Stimulated activated CD8-positive, alpha-beta memory T cell treated with anti-CD3 and anti-CD28 coated beads, Interleukin-7, amount 100 ng/mL, for 4 hours (primary cell): Measurements from ENCODE around the gene SLC35D3.
"Not testable (repeated sequence)": the region's sequence is repeated elsewhere in the genome, so short reads cannot be mapped to it uniquely, and the experiment has no call there.

Experiments
- DNase-seq, 2 donors: peaks; one replicate each; pipeline ENCODE4 v3.0.0-alpha.2; 2020; ENCODE audit warnings: low read depth in 2 of 2

Gene SLC35D3

DNA sequence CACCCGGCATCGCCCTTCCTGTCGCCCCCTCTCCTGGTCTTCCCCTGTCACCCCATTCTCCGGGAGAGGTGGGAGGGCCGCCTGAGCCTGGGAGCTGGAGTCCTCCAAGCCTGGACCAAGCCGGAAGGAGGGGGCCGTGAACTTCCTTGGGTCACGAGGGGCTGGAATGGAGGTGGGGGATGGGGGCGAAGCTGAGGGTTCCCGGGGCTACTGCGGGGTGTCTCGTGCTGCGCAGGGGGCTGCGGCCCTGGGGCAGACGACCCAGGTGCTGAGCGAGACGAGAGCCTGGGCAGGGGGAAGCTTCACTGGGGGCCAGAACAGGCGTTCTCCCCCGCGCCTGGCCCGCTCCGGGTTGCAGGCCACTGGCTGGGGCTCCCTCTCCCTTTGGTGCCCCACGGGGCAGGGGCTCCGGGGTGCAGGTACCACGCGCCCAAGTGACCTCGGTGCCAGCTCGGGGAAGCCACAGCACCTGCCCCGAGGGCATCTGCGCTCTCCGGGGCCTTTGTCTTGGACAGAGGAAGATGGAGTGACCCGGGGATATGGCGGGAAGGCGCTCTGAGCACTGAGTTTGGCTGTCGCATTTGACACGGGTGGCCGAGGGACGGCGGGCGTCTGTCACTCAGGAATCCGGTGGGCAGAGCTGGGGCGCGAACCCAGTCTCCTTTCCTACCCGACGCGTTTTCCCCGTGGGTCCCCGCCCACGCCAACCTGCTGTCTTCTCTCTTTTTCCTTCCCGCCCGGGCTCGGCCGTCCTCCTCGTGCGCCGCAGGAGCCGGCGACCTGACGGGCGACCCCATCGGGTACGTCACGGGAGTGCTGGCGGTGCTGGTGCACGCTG lies 1.2 kb downstream of the SLC35D3 start:
- DNase-seq, result no peak

DNA sequence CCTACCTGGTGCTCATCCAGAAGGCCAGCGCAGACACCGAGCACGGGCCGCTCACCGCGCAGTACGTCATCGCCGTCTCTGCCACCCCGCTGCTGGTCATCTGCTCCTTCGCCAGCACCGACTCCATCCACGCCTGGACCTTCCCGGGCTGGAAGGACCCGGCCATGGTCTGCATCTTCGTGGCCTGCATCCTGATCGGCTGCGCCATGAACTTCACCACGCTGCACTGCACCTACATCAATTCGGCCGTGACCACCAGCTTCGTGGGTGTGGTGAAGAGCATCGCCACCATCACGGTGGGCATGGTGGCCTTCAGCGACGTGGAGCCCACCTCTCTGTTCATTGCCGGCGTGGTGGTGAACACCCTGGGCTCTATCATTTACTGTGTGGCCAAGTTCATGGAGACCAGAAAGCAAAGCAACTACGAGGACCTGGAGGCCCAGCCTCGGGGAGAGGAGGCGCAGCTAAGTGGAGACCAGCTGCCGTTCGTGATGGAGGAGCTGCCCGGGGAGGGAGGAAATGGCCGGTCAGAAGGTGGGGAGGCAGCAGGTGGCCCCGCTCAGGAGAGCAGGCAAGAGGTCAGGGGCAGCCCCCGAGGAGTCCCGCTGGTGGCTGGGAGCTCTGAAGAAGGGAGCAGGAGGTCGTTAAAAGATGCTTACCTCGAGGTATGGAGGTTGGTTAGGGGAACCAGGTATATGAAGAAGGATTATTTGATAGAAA lies 2.0 kb downstream of the SLC35D3 start:
- DNase-seq, result no peak

DNA sequence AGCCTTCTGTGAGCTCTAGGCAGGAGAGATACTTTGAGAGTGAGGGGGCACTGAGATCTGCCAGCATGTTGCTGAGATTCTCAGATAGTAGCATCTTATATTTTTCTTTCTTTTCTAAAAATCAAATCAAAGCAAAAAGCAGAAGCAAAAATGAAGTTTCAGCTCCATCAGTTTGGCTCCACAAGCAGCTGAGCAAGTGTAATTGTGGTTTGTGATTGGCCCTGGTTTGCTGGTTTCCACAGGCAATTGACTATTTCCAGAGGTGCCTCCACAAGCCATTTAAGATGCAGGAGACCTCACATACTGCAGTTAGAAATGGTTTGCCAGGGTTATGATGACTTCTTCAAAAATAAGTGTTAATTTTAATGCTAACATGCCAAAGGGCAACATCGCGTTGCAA lies 4.3 kb downstream of the SLC35D3 start:
- no peak for DNase-seq

DNA sequence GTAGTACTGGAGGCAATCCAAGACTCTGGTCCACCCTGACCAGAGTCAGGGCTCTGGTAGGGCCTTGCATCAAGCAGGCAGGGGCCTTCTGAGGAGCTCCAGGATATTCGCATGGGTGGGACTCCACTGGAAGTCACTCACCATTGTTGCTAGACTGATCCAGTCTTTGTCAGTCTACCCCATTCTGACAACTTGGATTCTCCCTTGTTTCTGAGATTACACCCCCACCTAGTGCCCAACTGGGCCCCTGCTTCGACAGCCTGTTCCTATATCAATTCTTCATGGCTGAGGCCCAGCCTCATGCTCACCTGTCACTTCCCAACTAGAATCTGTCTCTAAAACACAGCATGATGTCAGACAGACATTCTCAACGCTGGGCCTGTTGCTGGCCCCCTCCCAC lies 5.2 kb downstream of the SLC35D3 start:
- no peak for DNase-seq

DNA sequence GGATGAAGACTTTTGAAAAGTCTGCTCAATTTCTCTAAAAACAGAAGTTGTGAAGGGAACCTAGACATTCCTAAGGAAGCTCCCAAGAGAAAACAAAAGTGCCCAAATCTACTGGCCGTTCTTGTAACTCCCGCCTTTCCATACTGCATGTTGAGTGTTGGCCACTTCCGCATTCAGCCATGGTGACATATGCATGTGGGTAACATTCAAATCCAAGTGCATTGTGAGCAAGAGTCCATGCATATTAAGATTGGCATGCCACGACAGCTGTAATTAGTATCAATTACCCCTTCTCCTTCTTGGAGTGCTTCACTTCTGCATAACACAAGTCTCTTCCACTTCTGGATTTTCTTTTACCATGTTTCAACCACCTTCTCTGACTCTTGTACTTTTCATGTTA lies 8.4 kb downstream of the SLC35D3 start:
- DNase-seq, result no peak

DNA sequence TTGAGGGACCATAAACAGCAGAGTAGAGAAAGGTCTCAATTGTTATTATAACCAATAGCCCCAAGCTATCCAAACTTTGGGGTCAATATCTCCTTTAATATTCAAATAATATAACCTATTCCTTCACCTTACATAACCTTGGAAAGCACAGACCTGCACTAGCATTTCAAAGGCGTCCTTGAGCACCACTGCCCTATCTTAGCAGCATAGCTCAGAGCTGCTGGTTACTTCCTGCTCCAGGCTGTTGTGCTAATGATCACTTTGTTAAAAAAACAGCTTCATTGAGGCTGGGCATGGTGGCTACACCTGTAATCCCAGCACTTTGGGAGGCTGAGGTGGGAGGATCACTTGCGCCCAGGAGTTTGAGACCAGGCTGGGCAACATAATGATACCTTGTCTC lies 10.5 kb downstream of the SLC35D3 start:
- no peak for DNase-seq

DNA sequence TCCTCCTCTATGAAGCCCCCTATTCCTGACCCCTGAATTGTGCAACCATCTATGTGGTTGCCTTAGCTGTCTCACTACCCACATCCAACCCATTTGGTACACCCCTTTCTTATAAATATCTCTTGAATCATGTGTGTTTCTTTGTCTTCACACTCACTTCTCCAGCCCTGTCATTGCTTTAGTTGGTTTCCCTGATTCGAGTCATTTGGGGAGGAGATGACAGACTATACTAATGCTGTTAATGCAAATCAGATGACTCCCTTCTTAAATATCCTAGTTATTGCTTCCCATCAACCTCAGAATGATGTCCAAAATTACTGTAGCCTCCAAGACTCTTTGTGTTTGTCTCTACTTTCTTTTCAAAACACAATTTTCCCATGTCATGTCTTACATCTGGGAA lies 23.0 kb downstream of the SLC35D3 start:
- no peak for DNase-seq

DNA sequence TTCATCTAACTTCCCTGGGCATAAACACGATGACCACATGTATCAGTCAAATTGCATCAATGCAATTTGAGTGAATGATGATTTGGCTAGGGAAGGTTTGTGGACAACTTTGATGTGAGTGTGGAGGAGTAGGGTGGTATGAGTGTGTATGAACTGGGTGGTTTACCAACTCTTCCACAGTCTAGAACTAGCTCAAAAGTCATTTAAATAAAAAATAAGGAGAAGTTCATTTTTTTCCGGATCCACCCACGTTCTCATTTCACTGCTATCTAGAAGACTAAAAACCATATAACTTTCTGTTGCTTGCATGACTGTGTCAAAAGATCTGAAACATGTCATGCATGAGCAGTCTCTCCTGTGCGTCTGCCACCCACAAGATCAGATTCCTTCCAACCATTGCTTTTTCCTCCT lies 23.6 kb downstream of the SLC35D3 start:
- no peak for DNase-seq

DNA sequence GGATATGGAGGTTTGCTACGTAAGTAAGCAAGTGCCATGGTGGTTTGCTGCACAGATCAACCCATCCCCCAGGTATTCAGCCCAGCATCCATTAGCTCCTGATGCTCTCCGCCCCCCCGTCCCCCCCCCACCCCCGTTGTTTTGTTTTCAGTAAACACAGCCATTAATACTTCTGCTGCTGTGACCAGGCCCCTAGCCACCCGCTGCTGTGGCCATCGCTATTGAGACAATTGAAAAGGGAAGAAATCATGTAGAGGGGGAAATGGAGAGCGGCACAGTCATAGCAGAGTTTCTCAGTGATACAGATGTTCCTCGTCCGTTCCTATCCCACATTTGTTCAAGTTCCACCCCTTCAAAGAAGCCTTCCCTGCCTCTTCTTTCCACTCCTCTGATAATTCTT lies 24.9 kb downstream of the SLC35D3 start:
- no peak for DNase-seq

DNA sequence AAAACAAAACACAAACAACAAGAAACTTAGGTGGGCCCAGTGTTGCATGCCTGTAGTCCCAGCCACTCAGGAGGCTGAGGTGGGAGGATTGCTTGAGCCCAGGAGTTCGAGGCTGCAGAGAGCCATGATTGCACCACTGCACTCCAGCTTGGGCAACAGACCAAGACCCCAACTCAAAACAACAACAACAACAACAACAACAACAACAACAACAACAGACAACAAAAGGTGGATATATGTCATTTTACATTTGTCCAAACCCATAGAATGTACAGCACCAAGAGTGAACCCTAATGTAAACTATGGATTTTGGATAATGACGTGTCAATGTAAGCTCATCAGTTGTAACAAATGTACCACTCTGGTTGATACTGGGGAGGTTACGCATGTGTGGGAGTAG lies 27.9 kb downstream of the SLC35D3 start:
- not testable (repeated sequence) for DNase-seq

DNA sequence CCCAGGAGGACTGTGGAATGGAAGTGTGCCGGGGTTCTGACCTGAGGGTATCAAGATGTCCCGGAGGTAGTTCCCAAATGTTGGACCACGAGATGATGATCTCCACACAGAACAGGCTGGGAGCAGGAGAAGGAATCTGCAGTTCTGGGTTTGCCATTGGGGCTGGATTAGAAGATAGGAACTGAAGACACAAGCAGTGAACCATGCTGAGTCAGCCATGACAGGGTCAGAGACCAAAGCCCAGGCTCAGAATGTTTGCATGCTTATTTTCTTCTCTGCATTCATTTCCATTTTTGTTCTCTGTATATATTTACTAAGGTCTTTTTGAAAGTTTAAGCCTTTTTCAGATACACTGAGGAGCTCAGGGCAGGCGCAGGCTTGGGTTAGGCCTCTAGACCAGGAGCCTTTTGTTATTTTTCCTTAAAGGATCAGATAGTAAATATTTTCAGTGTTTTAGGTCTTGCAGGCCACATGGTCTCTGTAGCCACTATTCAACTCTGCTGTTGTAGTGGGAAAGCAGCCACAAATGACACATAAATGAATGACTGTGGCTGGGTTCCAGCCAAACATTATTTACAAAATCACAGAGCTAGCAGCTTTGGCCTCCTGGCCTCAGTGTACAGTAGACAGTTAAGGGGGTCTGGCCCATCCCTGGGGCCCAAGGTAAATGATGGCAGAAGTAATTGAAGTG lies 28.5 kb downstream of the SLC35D3 start:
- DNase-seq, result no peak

DNA sequence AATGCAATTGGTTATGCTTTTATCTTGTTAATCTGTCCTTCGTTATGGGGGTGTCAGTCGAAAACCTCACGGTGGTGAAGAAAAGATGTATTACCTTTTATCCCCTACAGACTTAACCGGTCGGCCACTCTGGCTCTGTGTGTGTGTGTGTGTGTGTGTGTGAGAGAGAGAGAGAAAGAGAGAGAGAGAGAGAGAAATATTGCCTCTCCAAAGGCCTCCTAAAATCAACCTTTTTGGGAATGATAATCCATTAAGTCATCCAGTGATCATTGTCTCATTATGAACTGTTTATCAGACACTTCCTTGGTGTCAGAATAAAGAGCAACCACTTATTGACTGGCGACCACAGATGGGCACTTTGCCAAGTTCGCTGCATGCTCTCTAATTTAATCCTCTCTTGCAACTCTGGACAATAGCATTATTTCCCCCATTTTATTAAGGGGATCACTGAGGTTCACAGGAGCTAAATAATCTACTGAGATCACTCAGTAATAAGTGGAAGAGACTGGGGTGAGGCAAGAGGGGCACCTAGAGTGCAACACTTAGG lies 30.7 kb downstream of the SLC35D3 start:
- DNase-seq, result no peak

DNA sequence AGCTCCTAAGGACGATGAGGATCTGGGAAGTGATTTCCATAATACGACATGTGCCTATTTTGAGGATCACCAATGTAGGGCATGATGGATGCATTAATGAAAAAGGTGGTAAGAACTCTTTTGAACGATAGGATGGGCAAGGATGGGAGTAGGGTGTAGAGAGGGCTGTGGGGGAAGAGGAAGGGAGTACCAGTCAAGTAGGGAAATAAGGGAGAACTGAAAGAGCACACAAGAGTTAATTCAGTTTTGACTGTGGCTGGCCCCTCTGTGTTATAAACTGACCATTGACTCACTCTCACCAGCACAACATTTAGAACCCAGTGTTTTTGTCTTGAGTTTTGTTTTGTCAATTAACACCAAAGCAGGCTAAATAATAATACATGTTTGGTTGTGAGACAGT lies 33.0 kb downstream of the SLC35D3 start:
- DNase-seq, result no peak

DNA sequence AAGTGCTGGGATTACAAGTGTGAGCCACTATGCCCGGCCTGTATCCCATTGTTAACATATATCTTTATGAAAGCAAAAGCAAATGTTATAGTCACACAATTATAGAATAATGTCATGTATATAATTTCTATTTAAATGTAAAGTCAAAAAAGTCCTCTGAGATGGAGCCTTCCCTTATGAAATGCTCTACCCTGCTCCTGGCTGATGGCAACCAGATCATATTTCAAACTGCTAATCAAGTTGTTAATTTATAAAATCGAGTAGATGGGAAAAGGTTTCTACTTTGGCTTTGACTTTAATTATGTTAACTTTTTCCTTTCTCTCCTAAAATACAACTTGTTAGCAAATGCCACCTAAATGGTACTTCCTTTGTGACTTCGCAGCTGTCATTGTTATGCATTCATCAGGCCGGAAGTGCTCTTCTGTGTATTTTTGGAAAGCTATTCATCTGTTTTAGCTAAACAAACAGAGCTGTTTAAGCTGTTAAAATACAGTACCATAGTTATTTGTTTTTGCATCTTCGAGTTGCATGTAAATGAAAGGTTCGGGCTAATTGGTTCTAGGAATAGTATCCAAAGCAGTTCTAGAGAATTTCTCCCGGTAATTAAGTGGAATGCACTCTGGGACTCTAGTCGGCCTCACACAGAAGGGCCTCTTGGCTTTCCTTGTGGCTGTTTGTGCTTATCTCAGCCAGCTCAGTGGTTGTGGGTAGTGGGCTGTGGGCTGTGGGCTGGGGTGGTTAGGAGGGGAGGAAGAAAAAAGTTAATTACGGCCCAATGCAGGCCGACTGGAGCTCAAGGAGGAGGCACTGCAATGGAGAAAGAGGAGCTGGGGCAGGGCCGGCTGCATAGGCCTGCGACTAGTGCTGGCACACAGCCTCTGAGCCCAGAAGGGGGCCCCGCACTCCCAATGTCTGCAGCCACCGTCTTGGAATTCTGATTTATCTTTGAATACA lies 34.8 kb downstream of the SLC35D3 start:
- no peak for DNase-seq

DNA sequence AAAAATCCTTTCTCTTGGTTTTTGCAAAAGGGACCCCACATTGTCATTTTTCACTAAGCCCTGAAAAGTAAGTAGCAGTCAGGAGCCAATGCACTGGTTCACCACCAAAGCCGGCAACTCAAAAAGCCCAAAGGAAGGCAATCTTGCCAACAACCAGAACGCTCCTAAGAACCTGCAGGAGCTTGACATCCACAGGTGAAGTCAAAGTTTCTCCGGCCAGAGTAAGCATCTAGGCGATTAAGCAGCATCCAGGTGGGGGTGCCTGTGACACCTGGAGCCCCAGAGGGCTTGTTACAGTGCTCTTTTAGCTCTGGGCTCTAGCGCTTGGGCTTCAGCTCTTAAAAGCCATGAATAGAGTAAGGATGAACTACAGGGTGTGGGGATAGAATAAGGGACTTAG lies 36.1 kb downstream of the SLC35D3 start:
- DNase-seq, result no peak

DNA sequence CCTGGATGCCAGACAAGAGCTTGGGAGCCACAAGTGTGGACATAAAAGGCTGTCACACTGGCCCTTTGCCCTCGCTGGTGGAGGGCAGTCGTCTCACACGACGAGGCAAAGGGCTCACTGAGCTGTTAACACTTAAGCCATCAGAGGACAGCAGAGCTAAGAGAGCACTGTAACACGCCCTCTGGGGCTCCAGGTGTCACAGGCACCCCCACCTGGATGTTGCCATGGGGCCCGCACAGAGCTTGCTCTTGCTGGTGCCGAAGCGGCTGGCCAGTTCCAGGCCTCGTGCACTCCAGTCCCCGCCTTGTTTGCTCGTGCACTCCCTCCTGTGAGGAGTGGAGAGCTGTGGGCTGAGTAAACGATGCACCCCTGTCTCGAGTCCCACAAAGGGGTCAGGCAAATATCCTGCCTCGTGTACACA lies 37.4 kb downstream of the SLC35D3 start:
- no peak for DNase-seq

DNA sequence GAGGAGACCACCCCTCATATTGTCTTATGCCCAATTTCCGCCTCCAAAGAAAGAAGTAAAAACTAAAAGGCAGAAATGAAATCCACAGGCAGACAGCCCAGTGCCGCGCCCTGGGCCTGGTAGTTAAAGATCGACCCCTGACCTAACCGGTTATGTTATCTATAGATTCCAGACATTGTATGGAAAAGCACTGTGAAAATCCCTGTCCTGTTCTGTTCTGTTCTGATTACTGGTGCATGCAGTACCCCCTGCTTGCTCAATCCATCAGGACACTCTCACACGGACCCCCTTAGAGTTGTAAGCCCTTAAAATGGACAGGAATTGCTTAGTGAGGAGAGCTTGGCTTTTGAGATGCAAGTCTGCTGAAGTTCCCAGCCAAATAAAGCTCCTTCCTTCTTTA lies 37.8 kb downstream of the SLC35D3 start:
- DNase-seq, result not testable (repeated sequence)

DNA sequence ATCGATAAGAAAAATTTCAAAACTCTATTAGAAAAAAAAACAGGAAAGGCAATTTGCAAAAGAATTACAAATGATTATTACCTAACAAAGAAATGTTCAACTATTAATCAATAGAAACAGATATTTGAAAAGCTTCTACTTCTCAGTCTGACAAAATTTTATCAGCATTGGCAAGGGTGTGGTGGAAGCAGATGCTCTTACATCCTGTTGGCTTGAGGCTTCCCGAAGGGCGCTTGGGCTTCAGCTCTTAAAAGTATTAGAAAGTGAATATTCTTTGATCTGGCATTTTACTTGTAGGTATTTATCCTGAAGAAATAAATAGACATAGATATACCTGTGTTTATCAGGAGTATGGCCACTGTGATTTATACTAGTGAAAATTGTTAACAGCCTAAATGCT lies 38.7 kb downstream of the SLC35D3 start:
- DNase-seq, result no peak

DNA sequence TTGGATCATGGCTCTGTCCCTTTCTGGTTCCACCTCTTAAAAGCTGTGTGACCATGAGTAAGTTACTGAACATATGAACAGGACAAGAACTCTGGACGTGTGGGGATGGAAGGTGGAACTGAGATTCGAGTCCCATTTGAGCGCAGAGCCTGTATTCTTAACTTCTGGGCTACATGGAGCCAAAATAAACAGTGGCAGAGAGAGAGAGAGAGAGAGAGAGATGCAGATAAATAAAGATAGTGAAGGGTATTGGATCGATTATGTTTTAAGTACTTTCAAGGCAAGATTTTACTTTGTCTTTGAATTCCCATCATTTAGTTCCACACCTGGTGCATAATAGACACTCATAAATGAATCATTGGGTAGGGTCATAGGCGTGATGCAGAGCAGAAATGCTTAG lies 39.7 kb downstream of the SLC35D3 start:
- no peak for DNase-seq

DNA sequence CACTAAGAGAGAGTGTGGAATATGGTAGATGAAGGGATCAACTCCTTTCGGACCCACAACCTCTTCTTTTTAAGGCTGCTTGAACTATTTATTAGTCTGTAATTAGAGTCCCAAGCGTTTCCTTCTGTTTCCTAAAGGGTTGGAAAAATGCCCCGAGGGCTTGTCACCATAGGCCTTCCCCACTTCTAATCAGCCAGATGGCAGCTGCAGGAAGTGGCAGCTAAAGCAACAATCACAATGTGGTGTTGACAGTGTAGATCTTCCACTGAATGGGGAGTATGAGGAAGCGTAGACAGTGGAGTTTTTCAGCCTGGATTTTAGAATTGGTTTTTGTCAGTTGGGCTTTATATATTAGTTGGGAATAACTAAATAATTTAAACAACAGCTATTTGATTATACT lies 40.6 kb downstream of the SLC35D3 start:
- no peak for DNase-seq

DNA sequence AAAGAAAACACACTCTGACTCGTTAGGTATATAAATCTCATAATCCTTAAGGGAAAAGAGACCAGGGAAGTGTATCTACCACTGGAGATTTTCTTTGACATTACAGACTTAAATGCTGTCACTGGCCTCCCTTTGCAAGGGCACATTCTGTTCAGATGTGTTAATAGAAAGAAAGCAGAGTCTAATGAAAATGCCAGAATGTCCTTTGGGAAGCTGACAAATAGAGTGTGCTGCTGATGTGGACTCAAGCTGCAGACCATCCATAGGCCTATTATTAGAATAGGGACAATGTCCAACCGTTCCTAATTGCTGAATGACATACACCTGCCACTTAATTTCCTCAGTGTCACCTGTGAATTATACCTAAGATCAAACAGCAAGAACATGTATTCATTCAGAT lies 41.2 kb downstream of the SLC35D3 start:
- DNase-seq, result no peak
